ENCODE data around the gene HMGB4. TPM values are rescaled to one million over a fixed set of nuclear protein-coding genes. Genes with fewer than 3 reads are reported as not detected.

Gene HMGB4
- polyA plus RNA-seq, 2 of the 4 experiments (the other 2 are of a cell fraction), result not detected

DNA sequence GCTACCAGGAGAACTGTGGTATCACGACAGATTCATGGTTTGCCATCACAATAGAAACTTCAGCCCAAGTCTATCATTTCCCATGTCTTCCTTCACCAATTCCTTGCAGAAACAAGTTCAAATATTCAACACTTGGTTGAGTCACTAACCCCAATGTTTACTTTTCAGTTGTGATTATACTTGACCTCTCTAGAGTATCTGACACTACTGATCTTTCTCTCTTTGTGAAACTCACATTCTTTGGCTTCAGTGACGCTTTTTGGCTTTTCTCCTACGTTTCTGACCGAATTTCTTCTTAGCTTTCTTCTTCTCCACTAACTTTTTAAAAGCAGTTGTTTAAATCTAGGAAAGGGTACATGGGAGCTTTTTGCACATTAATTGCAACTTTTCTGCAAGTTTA lies 48.8 kb upstream of the HMGB4 start:
- Histone ChIP-seq H3K27ac (no peak overlapping the region), H3K4me2 (no peak overlapping the region), H3K4me3 (no peak overlapping the region), H3K9me3 (no peaks in the 10 kb centered on the region), H3K4me1 (no peaks in the 10 kb centered on the region)
- ATAC-seq (no peak), FAIRE-seq (no peak), DNase-seq (ENCODE audit: low read depth in 1 of 2, low spot score in 1 of 2) (no peak)
- TF ChIP-seq, protein P1, sequence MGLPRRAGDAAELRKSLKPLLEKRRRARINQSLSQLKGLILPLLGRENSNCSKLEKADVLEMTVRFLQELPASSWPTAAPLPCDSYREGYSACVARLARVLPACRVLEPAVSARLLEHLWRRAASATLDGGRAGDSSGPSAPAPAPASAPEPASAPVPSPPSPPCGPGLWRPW (IDR thresholded peaks at IDR 0.05), result no peak
- TF ChIP-seq JUNB (IDR thresholded peaks at IDR 0.05) (no peak), BHLHE40 (IDR thresholded peaks at IDR 0.05; ENCODE audit: low read depth, low read length) (no peak), HEYL (CRISPR knock-in tag; IDR thresholded peaks at IDR 0.05) (no peak), MAZ (IDR thresholded peaks at IDR 0.05; ENCODE audit: borderline replicate concordance, low read depth, low read length) (no peak), TFCP2L1 (CRISPR knock-in tag; IDR thresholded peaks at IDR 0.05) (no peak), ZC3H11A (IDR thresholded peaks at IDR 0.05) (no peak), EP300 (IDR thresholded peaks at IDR 0.05) (no peak), MAFK (IDR thresholded peaks at IDR 0.05; ENCODE audit: partially characterized antibody) (no peak), JUN (IDR thresholded peaks at IDR 0.05) (no peak)
- TF ChIP-seq, protein P2, sequence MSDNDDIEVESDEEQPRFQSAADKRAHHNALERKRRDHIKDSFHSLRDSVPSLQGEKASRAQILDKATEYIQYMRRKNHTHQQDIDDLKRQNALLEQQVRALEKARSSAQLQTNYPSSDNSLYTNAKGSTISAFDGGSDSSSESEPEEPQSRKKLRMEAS (IDR thresholded peaks at IDR 0.05), result no peak
- TF ChIP-seq, protein P3, sequence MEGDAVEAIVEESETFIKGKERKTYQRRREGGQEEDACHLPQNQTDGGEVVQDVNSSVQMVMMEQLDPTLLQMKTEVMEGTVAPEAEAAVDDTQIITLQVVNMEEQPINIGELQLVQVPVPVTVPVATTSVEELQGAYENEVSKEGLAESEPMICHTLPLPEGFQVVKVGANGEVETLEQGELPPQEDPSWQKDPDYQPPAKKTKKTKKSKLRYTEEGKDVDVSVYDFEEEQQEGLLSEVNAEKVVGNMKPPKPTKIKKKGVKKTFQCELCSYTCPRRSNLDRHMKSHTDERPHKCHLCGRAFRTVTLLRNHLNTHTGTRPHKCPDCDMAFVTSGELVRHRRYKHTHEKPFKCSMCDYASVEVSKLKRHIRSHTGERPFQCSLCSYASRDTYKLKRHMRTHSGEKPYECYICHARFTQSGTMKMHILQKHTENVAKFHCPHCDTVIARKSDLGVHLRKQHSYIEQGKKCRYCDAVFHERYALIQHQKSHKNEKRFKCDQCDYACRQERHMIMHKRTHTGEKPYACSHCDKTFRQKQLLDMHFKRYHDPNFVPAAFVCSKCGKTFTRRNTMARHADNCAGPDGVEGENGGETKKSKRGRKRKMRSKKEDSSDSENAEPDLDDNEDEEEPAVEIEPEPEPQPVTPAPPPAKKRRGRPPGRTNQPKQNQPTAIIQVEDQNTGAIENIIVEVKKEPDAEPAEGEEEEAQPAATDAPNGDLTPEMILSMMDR (IDR thresholded peaks at IDR 0.05), result no peak
- TF ChIP-seq, protein P4, sequence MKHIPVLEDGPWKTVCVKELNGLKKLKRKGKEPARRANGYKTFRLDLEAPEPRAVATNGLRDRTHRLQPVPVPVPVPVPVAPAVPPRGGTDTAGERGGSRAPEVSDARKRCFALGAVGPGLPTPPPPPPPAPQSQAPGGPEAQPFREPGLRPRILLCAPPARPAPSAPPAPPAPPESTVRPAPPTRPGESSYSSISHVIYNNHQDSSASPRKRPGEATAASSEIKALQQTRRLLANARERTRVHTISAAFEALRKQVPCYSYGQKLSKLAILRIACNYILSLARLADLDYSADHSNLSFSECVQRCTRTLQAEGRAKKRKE (CRISPR knock-in tag; IDR thresholded peaks at IDR 0.05; ENCODE audit: low read depth), result no peak
- WGBS (ENCODE audit: missing lambda C conversion rate), result 0% methylated on average over 4 of the region's 4 CpGs
- CTCF ChIA-PET, result no interaction called here
- POLR2A ChIA-PET, result no interaction called here

- Histone ChIP-seq H3K9me3 (no peaks in the 10 kb centered on the region), H3K4me2 (no peak overlapping the region), H3K4me3 (no peak overlapping the region), H3K4me1 (no peaks in the 10 kb centered on the region), H3K27ac (no peak overlapping the region)
- DNase-seq (ENCODE audit: low read depth in 1 of 2, low spot score in 1 of 2) (no peak), FAIRE-seq (no peak), ATAC-seq (no peak)
- ChIA-PET POLR2A (no interaction called here), CTCF (no interaction called here)
- TF ChIP-seq KDM1A (IDR thresholded peaks at IDR 0.05; ENCODE audit: low read depth), result no peak
- TF ChIP-seq TFCP2L1 (CRISPR knock-in tag; IDR thresholded peaks at IDR 0.05), result no peak
- TF ChIP-seq, protein P5, sequence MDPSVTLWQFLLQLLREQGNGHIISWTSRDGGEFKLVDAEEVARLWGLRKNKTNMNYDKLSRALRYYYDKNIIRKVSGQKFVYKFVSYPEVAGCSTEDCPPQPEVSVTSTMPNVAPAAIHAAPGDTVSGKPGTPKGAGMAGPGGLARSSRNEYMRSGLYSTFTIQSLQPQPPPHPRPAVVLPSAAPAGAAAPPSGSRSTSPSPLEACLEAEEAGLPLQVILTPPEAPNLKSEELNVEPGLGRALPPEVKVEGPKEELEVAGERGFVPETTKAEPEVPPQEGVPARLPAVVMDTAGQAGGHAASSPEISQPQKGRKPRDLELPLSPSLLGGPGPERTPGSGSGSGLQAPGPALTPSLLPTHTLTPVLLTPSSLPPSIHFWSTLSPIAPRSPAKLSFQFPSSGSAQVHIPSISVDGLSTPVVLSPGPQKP (IDR thresholded peaks at IDR 0.05; ENCODE audit: low read depth, low read length), result no peak
- TF ChIP-seq SMC3 (IDR thresholded peaks at IDR 0.05), result no peak
- no peak for TF ChIP-seq HEYL (CRISPR knock-in tag; IDR thresholded peaks at IDR 0.05)
- TF ChIP-seq RARB (CRISPR knock-in tag; IDR thresholded peaks at IDR 0.05), result no peak
- no peak for TF ChIP-seq CEBPB (IDR thresholded peaks at IDR 0.05)
- no peak for TF ChIP-seq ESRRA (IDR thresholded peaks at IDR 0.05; ENCODE audit: borderline replicate concordance, low read length)
- TF ChIP-seq RNF2 (IDR thresholded peaks at IDR 0.05; ENCODE audit: borderline replicate concordance, low read depth), result no peak
- no peak for TF ChIP-seq CHD2 (IDR thresholded peaks at IDR 0.05; ENCODE audit: low read length, partially characterized antibody)
- WGBS (ENCODE audit: missing lambda C conversion rate), result 0% methylated on average over 3 of the region's 3 CpGs
Observed at GRCh38 chr1:33818071-33818470, 45.8 kb upstream of the HMGB4 start.

Measured in A549 (cell line).